Right lobe of liver (tissue), 6 donors: Measurements from ENCODE around the gene CLCF1. TPM values are rescaled to one million over a fixed set of nuclear protein-coding genes. Genes with fewer than 3 reads are reported as not detected.

ENCODE experiments used
- ATAC-seq, 4 donors: fragments of 200-7000 bp; cut with Tn5 transposase; one replicate each; pipeline ENCODE4 v1.9.1; 2020; ENCODE audit warnings: mild to moderate bottlenecking in 4 of 4, moderate library complexity in 4 of 4
- DNase-seq, 3 donors: peaks; one replicate each; pipeline ENCODE4 v3.0.0-alpha.2; 2020
- H3K27ac ChIP-seq, 3 donors: fragments of 200-600 bp; one replicate each; pipeline ENCODE4 v1.8.0; 2022
- H3K27me3 ChIP-seq, 2 donors: fragments of 200-600 bp; one replicate each; pipeline ENCODE4 v1.8.0; 2022
- H3K36me3 ChIP-seq, 4 donors: fragments of 200-600 bp; sonication (generic) in 1 of 4; one replicate each; pipeline versions ENCODE4 v1.5.1 to v1.8.0; 2017 to 2022; ENCODE audit warnings: control low read depth in 1 of 4
- H3K4me1 ChIP-seq, 4 donors: fragments of 200-600 bp; sonication (generic) in 1 of 4; one replicate each; pipeline versions ENCODE4 v1.5.1 to v1.8.0; 2017 to 2022; ENCODE audit warnings: control low read depth in 1 of 4
- H3K4me3 ChIP-seq, 3 donors: fragments of 200-600 bp; one replicate each; pipeline ENCODE4 v1.8.0; 2022
- H3K9me3 ChIP-seq, 4 donors: fragments of 200-600 bp; sonication (generic) in 1 of 4; one replicate each; pipeline versions ENCODE4 v1.5.1 to v1.8.0; 2017 to 2022; ENCODE audit warnings: control low read depth in 1 of 4
- POLR2A ChIP-seq: fragments of 450-650 bp; IDR thresholded peaks from one replicate; pipeline ENCODE4 v1.6.1; 2017; ENCODE audit warnings: antibody characterized with exemption, mild to moderate bottlenecking
- WGBS: methylation state at CpG from one replicate; pipeline ENCODE4 v1.1.6; 2018; ENCODE audit warnings: low coverage, low lambda C conversion rate; ENCODE audit not compliant: insufficient coverage; ENCODE audit errors: missing lambda C conversion rate; 5-methylcytosine and 5-hydroxymethylcytosine counted together
- intact Hi-C, 2 donors: fragments of 100-400 bp; cut with DNase I; formaldehyde crosslinking; loops; one replicate each; pipeline versions ENCODE4 v1.11.2 to v1.14.1; 2022
- total RNA-seq, 6 experiments: library from RNA; depleted of rRNA in 2 of 6; stranded (reverse); fragments of >200 nt in 2 of 6; fragmentation: NEBNext Ultra II Directional in 3 of 6; extraction: Animal tissue kit (Norgen Biotek cat#: 25700) in 3 of 6; gene quantifications; one replicate each; pipeline versions ENCODE4 v1.1.0 to v1.2.4, GENCODE V29; 2016 to 2023
- TF ChIP-seq, protein P1 (sequence below), 4 donors: fragments of 200-600 bp in 3 of 4; fragments of 450-650 bp in 1 of 4; IDR thresholded peaks; one replicate each; pipeline versions ENCODE4 v1.5.1 to v1.8.0; 2016 to 2022; ENCODE audit warnings: antibody characterized with exemption in 4 of 4, mild to moderate bottlenecking in 2 of 4
- donor health status: DM: no; HTN: yes; CAD: no.
- donor health status: DM: no; HTN: no; CAD: no.
- donor health status: DM: no; HTN: no; CAD: no.
- donor health status: DM: no; HTN: yes; CAD: no.
- donor health status: DM: no; HTN: yes; CAD: no.

The CLCF1 gene
- total RNA-seq, 6 experiments from 2014 or later, result 0.44 to 3.8 (median 1.3) TPM

DNA sequence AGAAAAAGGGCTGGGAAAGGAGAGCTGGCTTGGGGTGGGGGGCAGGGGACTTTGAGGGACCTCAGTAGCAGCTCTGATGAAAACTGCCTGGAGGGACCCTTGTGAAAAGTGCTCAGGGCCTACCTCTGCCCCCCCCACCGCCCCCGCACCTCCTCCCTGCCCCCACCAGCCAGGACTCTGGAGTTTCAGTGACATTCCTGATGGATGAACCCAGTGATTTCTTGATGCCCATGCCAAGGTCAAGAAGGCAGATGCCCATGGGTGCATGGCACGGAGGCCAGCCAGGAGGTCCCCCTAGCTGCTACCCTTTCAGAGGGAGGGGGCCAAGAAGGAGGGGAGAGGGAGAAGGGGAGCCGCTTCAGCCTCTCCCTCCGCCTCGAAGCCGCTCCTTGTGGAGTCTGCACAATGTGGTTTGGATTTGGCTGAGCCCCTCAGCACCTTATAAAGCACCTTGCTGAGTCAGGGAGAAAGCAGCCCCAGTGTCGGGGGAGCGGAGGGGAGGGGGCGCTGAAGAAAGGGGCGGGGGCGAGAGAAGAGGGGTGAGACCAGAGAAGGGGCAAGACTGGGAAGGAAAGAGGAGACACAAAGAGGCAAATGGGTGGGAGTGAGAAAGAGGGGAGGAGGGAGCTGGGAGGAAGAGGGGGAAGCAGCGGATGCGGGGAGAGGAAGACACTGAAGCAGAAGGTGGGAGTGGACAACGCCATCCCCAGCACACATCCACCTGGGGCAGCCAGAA lies 2.1 kb upstream of the CLCF1 start:
- WGBS, result 58% methylated on average over 15 of the region's 15 CpGs
- H3K4me3 ChIP-seq, result no peak overlapping the region
- no peak overlapping the region for H3K27ac ChIP-seq
- DNase-seq, result no peak
- H3K4me1 ChIP-seq, result peaks cover 0 to 17% (median 6%) of the 10 kb centered on the region in 4 donors
- no peak for ATAC-seq
- intact Hi-C loops, result no loop called here
- TF ChIP-seq POLR2A, result no peak
- TF ChIP-seq, protein P1, sequence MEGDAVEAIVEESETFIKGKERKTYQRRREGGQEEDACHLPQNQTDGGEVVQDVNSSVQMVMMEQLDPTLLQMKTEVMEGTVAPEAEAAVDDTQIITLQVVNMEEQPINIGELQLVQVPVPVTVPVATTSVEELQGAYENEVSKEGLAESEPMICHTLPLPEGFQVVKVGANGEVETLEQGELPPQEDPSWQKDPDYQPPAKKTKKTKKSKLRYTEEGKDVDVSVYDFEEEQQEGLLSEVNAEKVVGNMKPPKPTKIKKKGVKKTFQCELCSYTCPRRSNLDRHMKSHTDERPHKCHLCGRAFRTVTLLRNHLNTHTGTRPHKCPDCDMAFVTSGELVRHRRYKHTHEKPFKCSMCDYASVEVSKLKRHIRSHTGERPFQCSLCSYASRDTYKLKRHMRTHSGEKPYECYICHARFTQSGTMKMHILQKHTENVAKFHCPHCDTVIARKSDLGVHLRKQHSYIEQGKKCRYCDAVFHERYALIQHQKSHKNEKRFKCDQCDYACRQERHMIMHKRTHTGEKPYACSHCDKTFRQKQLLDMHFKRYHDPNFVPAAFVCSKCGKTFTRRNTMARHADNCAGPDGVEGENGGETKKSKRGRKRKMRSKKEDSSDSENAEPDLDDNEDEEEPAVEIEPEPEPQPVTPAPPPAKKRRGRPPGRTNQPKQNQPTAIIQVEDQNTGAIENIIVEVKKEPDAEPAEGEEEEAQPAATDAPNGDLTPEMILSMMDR (IDR thresholded peaks at IDR 0.05), result no peak
- H3K27me3 ChIP-seq, result no peaks in the 10 kb centered on the region
- no peaks in the 10 kb centered on the region for H3K9me3 ChIP-seq
- H3K36me3 ChIP-seq, result no peaks in the 10 kb centered on the region

DNA sequence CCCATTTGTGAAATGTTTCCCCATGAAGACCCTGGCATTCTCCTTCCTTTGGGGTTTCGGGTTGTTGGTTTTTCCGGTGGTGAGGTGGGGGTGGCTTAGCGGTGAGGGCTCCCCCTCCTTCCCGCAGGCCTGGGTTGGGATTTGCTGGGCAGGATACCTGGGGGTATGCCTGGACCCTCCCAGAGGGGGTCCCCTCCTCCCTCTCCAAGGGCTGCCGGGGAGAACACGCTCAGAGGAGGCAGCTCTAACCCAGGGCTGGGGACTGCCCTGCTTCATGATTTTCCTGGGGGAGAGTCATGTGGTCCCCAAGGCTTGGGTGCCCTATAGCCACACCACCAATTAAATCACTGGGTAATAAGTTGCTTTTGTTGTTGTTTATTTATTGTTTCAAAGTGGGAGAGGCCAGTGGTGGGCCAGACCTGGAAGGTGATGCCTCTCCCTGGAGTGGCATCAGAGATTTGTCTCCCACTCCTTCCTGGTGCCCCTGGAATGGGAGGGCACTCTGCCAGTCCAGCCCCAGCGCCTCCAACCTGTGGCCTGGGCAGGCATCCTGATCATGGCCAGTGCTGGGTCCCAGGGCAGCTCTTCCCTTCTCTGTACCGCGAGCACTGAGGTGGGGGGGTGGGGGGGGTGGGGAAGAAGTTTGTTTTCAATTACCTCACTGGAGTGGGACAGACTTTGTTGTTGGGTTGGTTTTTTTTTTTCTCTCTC lies 1.3 kb upstream of the CLCF1 start:
- ATAC-seq (peak in 1 of 4 donors; percentile 1), DNase-seq (peak in 1 of 3 donors; percentile 52)
- H3K36me3 ChIP-seq, result no peaks in the 10 kb centered on the region
- peak overlapping the region in 2 of 3 donors; percentile 57 to 68 for H3K4me3 ChIP-seq
- intact Hi-C loops, result no loop called here
- peak overlapping the region in 2 of 3 donors; percentile 72 to 84 for H3K27ac ChIP-seq
- peaks cover 0 to 17% (median 6%) of the 10 kb centered on the region in 4 donors for H3K4me1 ChIP-seq
- no peaks in the 10 kb centered on the region for H3K27me3 ChIP-seq
- 26% methylated on average over 4 of the region's 9 CpGs for WGBS
- TF ChIP-seq, protein P1 (IDR thresholded peaks at IDR 0.05), result no peak
- TF ChIP-seq POLR2A, result no peak
- no peaks in the 10 kb centered on the region for H3K9me3 ChIP-seq

DNA sequence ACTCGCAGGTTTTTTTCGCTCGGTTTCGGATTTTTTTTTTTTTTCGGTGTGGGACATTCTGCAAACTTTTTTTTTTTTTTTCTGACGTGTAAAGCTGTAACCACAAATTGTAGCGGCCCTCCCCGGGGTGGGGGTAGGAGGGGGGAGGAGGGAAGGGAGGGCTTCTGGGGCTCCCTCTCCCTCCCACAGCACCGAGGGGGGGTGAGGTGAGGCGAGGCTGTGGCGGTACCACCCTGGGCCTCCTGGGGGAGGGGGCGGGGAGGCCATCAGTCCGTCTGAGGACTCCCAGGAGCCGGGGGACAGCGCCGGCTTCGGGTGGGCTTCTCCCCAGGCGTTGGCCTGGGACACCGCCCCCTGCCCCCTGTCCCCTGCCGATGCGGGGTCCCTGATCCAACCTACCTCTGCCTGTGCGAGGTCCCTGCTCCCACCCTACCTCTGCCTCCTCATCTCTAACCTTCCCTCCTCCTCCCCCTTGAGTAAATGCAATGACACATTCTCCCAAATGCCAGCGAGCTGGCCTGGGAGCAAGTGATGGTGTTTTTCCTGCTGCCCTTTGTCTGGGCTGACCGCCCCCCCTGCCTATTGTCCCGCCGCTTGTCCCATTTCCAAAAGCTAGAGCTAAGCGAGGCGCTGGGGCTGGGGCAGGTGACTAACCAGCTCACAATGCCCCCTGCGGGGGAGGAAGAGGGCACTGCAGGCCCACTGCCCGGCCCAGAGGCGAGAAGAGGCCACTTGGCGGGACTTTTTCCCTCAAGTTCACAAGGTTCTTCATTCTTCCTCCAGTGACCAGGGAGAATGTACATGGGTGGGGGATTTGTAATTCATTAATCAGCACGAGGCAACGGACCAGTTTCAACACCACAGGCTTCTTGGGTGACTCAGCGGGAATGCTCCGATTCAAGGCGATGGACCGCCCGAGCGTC lies 511 bp upstream of the CLCF1 start:
- Histone ChIP-seq H3K4me3 (peak overlapping the region; percentile 57 to 89 (median 68)), H3K4me1 (peaks cover 0 to 17% (median 6%) of the 10 kb centered on the region in 4 donors), H3K9me3 (no peaks in the 10 kb centered on the region), H3K27me3 (no peaks in the 10 kb centered on the region), H3K27ac (peak overlapping the region; percentile 53 to 84 (median 72)), H3K36me3 (no peaks in the 10 kb centered on the region)
- DNase-seq, result peak; percentile 80 to 86 (median 85)
- intact Hi-C loops, result no loop called here
- 2% methylated on average over 22 of the region's 40 CpGs for WGBS
- peak; percentile 58 for TF ChIP-seq POLR2A
- TF ChIP-seq, protein P1 (IDR thresholded peaks at IDR 0.05), result peak; percentile 43 to 54 (median 46)
- peak; percentile 61 to 78 (median 66) for ATAC-seq

DNA sequence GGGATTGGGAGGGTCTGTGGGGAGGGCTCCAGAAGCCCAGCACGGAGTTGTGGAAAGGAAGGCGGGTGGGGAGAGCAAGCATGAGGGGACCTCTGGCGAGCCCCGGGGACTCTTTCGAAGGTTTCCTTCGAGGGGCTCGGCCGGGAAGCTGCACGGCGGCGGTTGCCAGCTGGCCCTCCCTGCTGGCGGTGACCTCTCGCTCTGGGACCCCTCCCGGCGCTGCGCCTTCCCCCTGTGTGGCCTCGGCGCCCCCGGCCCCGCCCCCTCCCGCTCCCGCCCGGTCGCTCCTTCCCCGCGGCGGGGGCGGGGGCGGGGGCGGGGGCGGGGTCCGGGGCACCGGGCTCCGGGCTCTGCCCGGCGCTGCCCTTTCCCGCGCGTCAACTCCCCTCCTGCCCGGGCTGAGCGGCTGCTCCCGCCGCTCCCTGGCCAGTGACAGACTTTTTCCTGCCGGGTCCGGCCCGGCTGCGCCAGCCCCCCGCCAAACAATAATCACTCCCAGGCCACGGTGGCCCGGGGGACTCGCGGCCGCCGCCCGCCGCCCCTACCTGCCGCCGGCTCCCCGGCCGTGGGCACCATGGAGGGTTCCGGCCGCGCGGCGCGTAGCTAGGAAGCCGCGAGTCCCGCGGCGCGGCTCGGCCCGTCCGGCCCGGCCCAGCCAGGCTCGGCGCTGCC lies 941 bp downstream of the CLCF1 start:
- Histone ChIP-seq H3K27ac (peak overlapping the region in 2 of 3 donors; percentile 72 to 84), H3K4me3 (peak overlapping the region; percentile 57 to 89 (median 68)), H3K4me1 (peaks cover 0 to 17% (median 6%) of the 10 kb centered on the region in 4 donors), H3K36me3 (no peaks in the 10 kb centered on the region), H3K27me3 (no peaks in the 10 kb centered on the region), H3K9me3 (no peaks in the 10 kb centered on the region)
- intact Hi-C loops, result no loop called here
- ATAC-seq (peak; percentile 2 to 18 (median 13)), DNase-seq (peak in 1 of 3 donors; percentile 61)
- TF ChIP-seq POLR2A, result peak; percentile 65
- TF ChIP-seq, protein P1 (IDR thresholded peaks at IDR 0.05), result no peak
- no CpG with 5 or more reads among the region's 78 CpGs for WGBS
